ENCODE results near the gene ZMYM4. TPM values are rescaled to one million over a fixed set of nuclear protein-coding genes. Genes with fewer than 3 reads are reported as not detected.

Gene ZMYM4
- total RNA-seq, 1 donor from 2014 or later, result 64.8 TPM

DNA sequence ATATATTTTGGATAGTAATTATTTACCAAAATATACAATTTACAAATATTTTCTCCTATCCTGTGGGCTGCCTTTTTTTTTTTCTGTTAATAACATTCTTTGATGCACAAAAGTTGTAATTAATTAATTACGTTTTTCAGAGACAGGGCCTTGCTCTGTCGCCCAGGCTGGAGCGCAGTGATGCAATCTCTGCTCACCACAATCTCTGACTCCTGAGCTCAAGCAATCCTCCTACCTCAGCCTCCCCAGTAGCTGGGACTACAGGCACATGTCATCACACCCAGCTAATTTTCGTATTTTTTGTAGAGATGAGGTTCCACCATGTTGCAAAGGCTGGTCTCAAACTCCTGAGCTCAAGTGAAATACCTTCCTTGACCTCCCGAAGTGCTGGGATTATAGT is 21.3 kb upstream of the ZMYM4 start:
- H3K36me3 Mint-ChIP-seq (ENCODE audit: unreplicated experiment), result no peaks in the 10 kb centered on the region
- TF ChIP-seq, protein P1, sequence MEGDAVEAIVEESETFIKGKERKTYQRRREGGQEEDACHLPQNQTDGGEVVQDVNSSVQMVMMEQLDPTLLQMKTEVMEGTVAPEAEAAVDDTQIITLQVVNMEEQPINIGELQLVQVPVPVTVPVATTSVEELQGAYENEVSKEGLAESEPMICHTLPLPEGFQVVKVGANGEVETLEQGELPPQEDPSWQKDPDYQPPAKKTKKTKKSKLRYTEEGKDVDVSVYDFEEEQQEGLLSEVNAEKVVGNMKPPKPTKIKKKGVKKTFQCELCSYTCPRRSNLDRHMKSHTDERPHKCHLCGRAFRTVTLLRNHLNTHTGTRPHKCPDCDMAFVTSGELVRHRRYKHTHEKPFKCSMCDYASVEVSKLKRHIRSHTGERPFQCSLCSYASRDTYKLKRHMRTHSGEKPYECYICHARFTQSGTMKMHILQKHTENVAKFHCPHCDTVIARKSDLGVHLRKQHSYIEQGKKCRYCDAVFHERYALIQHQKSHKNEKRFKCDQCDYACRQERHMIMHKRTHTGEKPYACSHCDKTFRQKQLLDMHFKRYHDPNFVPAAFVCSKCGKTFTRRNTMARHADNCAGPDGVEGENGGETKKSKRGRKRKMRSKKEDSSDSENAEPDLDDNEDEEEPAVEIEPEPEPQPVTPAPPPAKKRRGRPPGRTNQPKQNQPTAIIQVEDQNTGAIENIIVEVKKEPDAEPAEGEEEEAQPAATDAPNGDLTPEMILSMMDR (IDR thresholded peaks at IDR 0.05; ENCODE audit: partially characterized antibody, unreplicated experiment), result no peak
- no peaks in the 10 kb centered on the region for H3K9me3 Mint-ChIP-seq (ENCODE audit: unreplicated experiment)
- DNase-seq, result no peak
- H3K4me1 Mint-ChIP-seq (ENCODE audit: low read depth, unreplicated experiment), result no peaks in the 10 kb centered on the region
- H3K4me3 Mint-ChIP-seq (ENCODE audit: unreplicated experiment), result no peak overlapping the region
- H3K27me3 Mint-ChIP-seq (ENCODE audit: unreplicated experiment), result peaks cover 1% of the 10 kb centered on the region
- H3K27ac Mint-ChIP-seq (ENCODE audit: unreplicated experiment), result no peak overlapping the region

DNA sequence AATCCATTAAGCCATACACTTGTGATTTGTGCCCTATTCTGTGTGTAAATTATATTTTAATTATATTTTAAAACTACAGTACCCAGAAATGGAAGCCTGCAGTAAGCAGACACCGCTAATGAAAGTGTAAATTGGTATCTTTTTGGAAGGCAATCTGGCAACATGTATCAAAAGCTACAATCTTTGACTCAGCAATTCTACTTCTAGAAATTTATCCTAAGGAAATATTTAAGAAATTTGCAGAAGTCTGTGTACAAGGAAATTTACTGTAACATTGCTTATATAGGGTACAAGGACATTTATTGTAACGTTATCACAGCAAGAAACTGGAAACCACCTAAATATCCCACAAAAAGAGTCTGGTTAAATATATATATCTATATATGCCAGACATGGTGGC is 14.6 kb upstream of the ZMYM4 start:
- TF ChIP-seq, protein P1 (IDR thresholded peaks at IDR 0.05; ENCODE audit: partially characterized antibody, unreplicated experiment), result no peak
- no peak for DNase-seq
- H3K36me3 Mint-ChIP-seq (ENCODE audit: unreplicated experiment), result no peaks in the 10 kb centered on the region
- H3K27ac Mint-ChIP-seq (ENCODE audit: unreplicated experiment), result no peak overlapping the region
- no peaks in the 10 kb centered on the region for H3K4me1 Mint-ChIP-seq (ENCODE audit: low read depth, unreplicated experiment)
- H3K9me3 Mint-ChIP-seq (ENCODE audit: unreplicated experiment), result no peaks in the 10 kb centered on the region
- H3K4me3 Mint-ChIP-seq (ENCODE audit: unreplicated experiment), result no peak overlapping the region
- H3K27me3 Mint-ChIP-seq (ENCODE audit: unreplicated experiment), result peaks cover 3% of the 10 kb centered on the region

DNA sequence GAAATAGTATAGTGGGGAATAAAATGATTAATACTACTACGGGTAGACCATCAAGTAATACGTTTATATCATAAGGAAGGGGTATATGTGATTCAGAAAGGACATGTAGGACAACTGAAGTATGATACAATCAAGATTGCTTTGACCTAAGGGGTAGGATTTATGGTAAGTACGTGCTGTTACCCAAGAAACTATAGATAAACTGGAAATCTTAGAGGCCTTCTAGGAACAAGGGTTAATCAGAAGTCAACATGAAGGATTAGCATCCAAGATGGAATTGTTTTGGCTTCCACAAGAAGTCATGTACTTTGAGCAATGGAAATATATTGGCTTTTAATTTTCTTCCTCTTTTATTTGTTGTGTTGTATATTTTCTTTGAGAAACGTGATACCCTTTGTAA is 13.2 kb upstream of the ZMYM4 start:
- TF ChIP-seq, protein P1 (IDR thresholded peaks at IDR 0.05; ENCODE audit: partially characterized antibody, unreplicated experiment), result no peak
- Mint-ChIP-seq H3K4me1 (ENCODE audit: low read depth, unreplicated experiment) (no peaks in the 10 kb centered on the region), H3K27me3 (ENCODE audit: unreplicated experiment) (peaks cover 3% of the 10 kb centered on the region), H3K27ac (ENCODE audit: unreplicated experiment) (no peak overlapping the region), H3K9me3 (ENCODE audit: unreplicated experiment) (no peaks in the 10 kb centered on the region), H3K36me3 (ENCODE audit: unreplicated experiment) (no peaks in the 10 kb centered on the region), H3K4me3 (ENCODE audit: unreplicated experiment) (no peak overlapping the region)
- no peak for DNase-seq

DNA sequence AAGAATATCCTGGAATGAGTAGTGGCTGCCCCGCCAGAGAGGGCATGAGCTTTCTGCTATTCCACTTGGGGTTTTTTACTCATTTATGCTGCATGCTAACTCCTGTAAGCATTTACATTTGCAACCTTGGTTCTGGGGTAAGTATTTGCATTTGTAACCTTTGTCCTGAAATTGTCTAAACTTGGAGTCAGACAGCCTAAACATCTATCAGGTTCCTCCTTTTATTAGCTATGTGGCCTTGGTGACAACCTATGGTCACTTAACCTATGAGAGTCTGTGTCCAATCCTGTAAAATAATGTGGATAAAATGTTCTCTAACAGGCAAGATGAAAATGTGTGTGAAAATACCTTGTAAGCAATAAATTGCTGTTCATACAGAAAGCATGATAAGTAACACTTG is 8.9 kb upstream of the ZMYM4 start:
- Mint-ChIP-seq H3K27me3 (ENCODE audit: unreplicated experiment) (peaks cover 3% of the 10 kb centered on the region), H3K4me1 (ENCODE audit: low read depth, unreplicated experiment) (no peaks in the 10 kb centered on the region), H3K9me3 (ENCODE audit: unreplicated experiment) (no peaks in the 10 kb centered on the region), H3K27ac (ENCODE audit: unreplicated experiment) (no peak overlapping the region), H3K36me3 (ENCODE audit: unreplicated experiment) (no peaks in the 10 kb centered on the region), H3K4me3 (ENCODE audit: unreplicated experiment) (no peak overlapping the region)
- TF ChIP-seq, protein P1 (IDR thresholded peaks at IDR 0.05; ENCODE audit: partially characterized antibody, unreplicated experiment), result no peak
- no peak for DNase-seq

DNA sequence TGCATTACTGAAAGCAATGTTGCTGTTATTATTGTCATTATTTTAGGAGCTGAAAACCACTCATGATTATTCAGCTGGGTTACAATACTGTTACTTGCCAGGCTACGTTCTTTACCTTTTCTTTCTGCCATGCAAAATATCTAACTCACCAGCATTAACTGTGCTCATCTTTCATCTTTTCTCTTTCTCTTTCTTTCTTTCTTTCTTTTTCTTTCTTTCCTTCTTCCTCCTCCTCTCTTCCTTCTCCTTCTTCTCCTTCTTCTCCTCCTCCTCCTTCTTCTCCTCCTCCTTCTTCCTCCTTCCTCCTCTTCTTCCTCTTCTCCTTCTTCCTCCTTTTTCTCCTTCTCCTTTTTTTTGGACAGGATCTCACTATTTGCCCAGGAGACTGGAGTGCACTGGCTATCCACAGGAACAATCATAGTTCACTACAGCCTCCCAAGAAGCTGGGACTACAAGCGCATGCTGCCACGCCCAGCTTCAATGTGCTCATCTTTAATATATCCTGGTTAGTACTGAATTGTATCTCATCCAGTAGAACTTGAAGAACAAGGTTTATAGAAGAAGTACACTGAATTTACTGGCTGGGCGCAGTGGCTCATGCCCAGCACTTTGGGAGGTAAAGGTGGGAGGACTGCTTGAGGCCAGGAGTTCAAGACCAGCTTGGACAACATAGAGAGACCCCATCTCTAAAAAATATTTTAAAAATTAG is 6.9 kb upstream of the ZMYM4 start:
- Mint-ChIP-seq H3K4me3 (ENCODE audit: unreplicated experiment) (no peak overlapping the region), H3K9me3 (ENCODE audit: unreplicated experiment) (no peaks in the 10 kb centered on the region), H3K4me1 (ENCODE audit: low read depth, unreplicated experiment) (no peaks in the 10 kb centered on the region)

More for the DNA sequence above, 6.9 kb upstream of the ZMYM4 start:
- Mint-ChIP-seq H3K27ac (ENCODE audit: unreplicated experiment) (no peak overlapping the region), H3K36me3 (ENCODE audit: unreplicated experiment) (no peaks in the 10 kb centered on the region), H3K27me3 (ENCODE audit: unreplicated experiment) (peaks cover 3% of the 10 kb centered on the region)
- no peak for DNase-seq
- TF ChIP-seq, protein P1 (IDR thresholded peaks at IDR 0.05; ENCODE audit: partially characterized antibody, unreplicated experiment), result no peak
